NK-92 treated with Interleukin-12 subunit alpha and Interleukin-12 subunit beta, amount 100 ng/mL, for 24 hours (cell line): ENCODE measurements around the gene IBSP.

Experiments
- DNase-seq: peaks from one replicate; lab custom pipeline; 2025; lab: John Stamatoyannopoulos, UW

The IBSP gene

GRCh38 chr4:87799301-87800113, at the start of gene IBSP:
TSS of gene IBSP (plus strand) at chr4:87799554. CDS start at chr4:87802362, 2,808 bp downstream.
- no peak for DNase-seq

GRCh38 chr4:87749883-87750282, 49.5 kb upstream of the IBSP start:
- no peak for DNase-seq

- DNase-seq: no peak
These were observed 41.1 kb upstream of the IBSP start for GRCh38 chr4:87758270-87758669.

- no peak for DNase-seq
These were observed 37.0 kb upstream of the IBSP start for GRCh38 chr4:87762311-87762710.

- DNase-seq: no peak
These were observed 17.8 kb upstream of the IBSP start for GRCh38 chr4:87781569-87781968.

- DNase-seq: no peak
These were observed 15.6 kb upstream of the IBSP start for GRCh38 chr4:87783781-87784180.

GRCh38 chr4:87785731-87786509, 13.4 kb upstream of the IBSP start:
- DNase-seq: no peak

- DNase-seq: no peak
These were observed 3.5 kb downstream of the IBSP start for GRCh38 chr4:87802858-87803257.

- DNase-seq: no peak
These were observed 4.1 kb downstream of the IBSP start for GRCh38 chr4:87803421-87803820.

GRCh38 chr4:87804871-87805270, 5.5 kb downstream of the IBSP start:
- no peak for DNase-seq

GRCh38 chr4:87805971-87806370, 6.6 kb downstream of the IBSP start:
- DNase-seq: no peak

- DNase-seq: no peak
These were observed 7.2 kb downstream of the IBSP start for GRCh38 chr4:87806520-87806919.

GRCh38 chr4:87807402-87807801, 8.0 kb downstream of the IBSP start:
- no peak for DNase-seq

GRCh38 chr4:87811977-87812376, 12.6 kb downstream of the IBSP start:
- DNase-seq: no peak

GRCh38 chr4:87819281-87819919, 20.0 kb downstream of the IBSP start:
- DNase-seq: no peak

- DNase-seq: no peak
These were observed 23.8 kb downstream of the IBSP start for GRCh38 chr4:87823200-87823599.

- DNase-seq: no peak
These were observed 24.4 kb downstream of the IBSP start for GRCh38 chr4:87823724-87824123.

- no peak for DNase-seq
These were observed 25.0 kb downstream of the IBSP start for GRCh38 chr4:87824352-87824751.

- no peak for DNase-seq
These were observed 33.3 kb downstream of the IBSP start, which contains the start of gene MEPE for GRCh38 chr4:87832669-87833068. TSS of gene MEPE (plus strand) at chr4:87832969. CDS start at chr4:87834715, 1,746 bp downstream.

GRCh38 chr4:87834401-87834800, 35.0 kb downstream of the IBSP start:
- DNase-seq: no peak

GRCh38 chr4:87835197-87835596, 35.8 kb downstream of the IBSP start:
- DNase-seq: no peak

- DNase-seq: no peak
These were observed 36.4 kb downstream of the IBSP start for GRCh38 chr4:87835743-87836142.

GRCh38 chr4:87838205-87838604, 38.9 kb downstream of the IBSP start:
- no peak for DNase-seq
